Lower leg skin (tissue), 4 donors: ENCODE measurements around the gene ZBTB32. TPM values are rescaled to one million over a fixed set of nuclear protein-coding genes. Genes with fewer than 3 reads are reported as not detected.
A peak's percentile ranks its signal among the peaks of the same experiment; 100 is the strongest.

Source experiments
- DNase-seq, 2 donors: peaks; one replicate each; pipeline ENCODE4 v3.0.0-alpha.2; 2019; ENCODE audit warnings: low spot score in 2 of 2
- H3K4me3 ChIP-seq: fragments of 200-600 bp; sonication (generic); 2 replicates; pipeline ENCODE4 v1.5.1; 2017; ENCODE audit warnings: mild to moderate bottlenecking, low read depth; ENCODE audit not compliant: poor library complexity, severe bottlenecking
- CTCF ChIP-seq, 3 donors: fragments of 450-650 bp; IDR thresholded peaks; one replicate each; pipeline ENCODE4 v1.5.1; 2016; ENCODE audit warnings: antibody characterized with exemption in 3 of 3, mild to moderate bottlenecking in 3 of 3, moderate library complexity in 2 of 3
- POLR2A ChIP-seq, 2 donors: fragments of 450-650 bp; IDR thresholded peaks; one replicate each; pipeline ENCODE4 v1.6.1; 2016 to 2017; ENCODE audit warnings: antibody characterized with exemption in 2 of 2, mild to moderate bottlenecking in 1 of 2, moderate library complexity in 1 of 2
- WGBS, 2 donors: methylation state at CpG; one replicate each; pipeline ENCODE4 v1.1.5; 2018; 5-methylcytosine and 5-hydroxymethylcytosine counted together
- intact Hi-C: fragments of 100-400 bp; cut with DNase I; formaldehyde crosslinking; loops from one replicate; pipeline ENCODE4 v1.15.0; 2023; ENCODE audit warnings: low total_unique reads
- total RNA-seq, 4 donors: library from RNA; depleted of rRNA; stranded (reverse); fragments of >200 nt; gene quantifications; one replicate each; pipeline ENCODE4 v1.1.0, GENCODE V29; 2016

ZBTB32 gene
- total RNA-seq, 4 donors from 2014 or later, result not detected

DNA sequence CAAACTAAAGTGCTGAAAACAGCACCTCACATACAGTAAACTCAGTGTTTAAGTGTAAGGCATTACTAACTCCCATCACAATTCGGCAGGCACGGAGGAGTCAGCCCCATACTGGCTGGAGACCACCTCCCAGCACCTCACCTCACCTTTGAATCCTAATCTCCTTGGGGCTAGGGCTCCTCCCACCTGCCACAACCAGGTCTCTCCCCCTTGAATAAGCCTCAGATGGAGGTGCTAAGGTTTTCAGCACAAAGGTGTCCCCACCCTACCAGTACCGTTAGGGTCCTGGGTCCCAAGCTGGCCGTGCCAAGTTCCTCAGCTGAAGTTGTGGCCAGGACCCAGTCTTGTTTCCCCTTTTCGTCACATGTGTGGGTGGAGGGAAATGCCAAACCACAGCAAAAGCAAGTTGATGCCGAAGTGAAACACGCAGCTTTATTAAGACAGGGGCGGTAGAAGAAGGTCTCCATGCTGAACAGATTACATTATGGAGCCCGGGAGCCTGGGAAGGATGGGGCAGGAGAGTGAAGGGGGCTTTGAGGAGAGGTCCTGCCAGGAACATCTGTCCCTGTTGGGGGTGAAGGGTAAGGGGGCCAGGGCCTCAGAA lies 37.9 kb downstream of the ZBTB32 start, which contains the start of gene IGFLR1:
Gene IGFLR1, minus strand, starts transcription at position 332 of the 604 bp plus-strand sequence. CDS start 1,272 bp downstream, outside the sequence.
- DNase-seq, result peak in 1 of 2 donors; percentile 47
- 73 to 78% methylated on average over 9 of the region's 9 CpGs for WGBS, 2 donors
- TF ChIP-seq POLR2A (IDR thresholded peaks at IDR 0.05), result no peak
- TF ChIP-seq CTCF (IDR thresholded peaks at IDR 0.05), result no peak
- intact Hi-C loops, result no loop called here
- no peak within 1 kb of the TSS for H3K4me3 ChIP-seq

- intact Hi-C loops, result no loop called here
- WGBS, 2 donors, result 86 to 87% methylated on average over 19 of the region's 19 CpGs
- H3K4me3 ChIP-seq, result no peak overlapping the region
- TF ChIP-seq CTCF (IDR thresholded peaks at IDR 0.05) (no peak), POLR2A (IDR thresholded peaks at IDR 0.05) (no peak)
- DNase-seq, result no peak
Observed at GRCh38 chr19:35743640-35744429, 39.5 kb downstream of the ZBTB32 start.

DNA sequence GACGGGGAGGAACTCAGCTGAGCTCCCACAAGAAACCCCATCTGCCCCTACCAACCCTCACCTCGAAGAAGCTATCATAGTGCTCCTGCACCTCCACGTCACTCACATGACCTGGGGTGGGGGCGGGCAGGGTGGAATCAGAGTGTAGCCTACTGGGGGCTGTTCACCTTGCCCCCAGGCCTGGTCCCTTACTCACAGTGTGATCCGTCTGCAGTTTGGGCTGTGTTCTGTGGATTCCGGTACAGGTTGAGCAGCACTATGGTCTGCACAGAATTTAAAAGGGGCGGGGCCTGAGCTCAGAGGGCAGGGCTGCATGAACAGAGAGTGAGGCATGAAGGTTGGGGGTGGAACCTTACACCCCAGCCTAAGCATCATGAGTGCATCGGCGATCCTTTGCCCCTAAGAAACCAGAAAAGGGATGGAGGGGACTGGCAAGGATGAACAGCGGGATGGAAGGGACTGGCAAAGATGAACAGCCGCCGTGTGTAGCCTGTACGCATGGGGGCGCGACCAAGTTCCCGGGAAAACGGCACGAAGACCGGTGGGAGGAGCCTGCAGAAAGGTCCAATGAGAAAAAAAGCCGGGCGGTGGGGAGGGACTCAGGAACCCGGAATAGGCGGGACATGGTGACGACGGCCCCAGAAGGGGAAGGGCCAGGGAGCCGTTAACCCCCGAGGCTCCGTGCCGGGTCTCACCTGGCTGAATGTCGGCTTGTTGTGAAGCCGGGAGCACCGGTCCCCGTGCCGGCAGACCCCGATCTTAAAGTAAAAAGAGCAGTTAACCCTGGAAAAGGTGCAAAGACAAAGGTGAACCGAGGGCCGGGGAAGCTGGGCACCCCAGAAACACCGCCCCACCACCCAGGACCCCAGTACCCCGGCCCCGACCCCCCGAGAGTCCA lies 40.3 kb downstream of the ZBTB32 start:
- 7 to 9% methylated on average over 39 to 41 of the region's 41 CpGs for WGBS, 2 donors
- peak overlapping the region; percentile 86 for H3K4me3 ChIP-seq
- intact Hi-C loops, result no loop called here
- peak; percentile 96 to 99 for DNase-seq
- TF ChIP-seq CTCF (IDR thresholded peaks at IDR 0.05), result no peak
- no peak for TF ChIP-seq POLR2A (IDR thresholded peaks at IDR 0.05)

DNA sequence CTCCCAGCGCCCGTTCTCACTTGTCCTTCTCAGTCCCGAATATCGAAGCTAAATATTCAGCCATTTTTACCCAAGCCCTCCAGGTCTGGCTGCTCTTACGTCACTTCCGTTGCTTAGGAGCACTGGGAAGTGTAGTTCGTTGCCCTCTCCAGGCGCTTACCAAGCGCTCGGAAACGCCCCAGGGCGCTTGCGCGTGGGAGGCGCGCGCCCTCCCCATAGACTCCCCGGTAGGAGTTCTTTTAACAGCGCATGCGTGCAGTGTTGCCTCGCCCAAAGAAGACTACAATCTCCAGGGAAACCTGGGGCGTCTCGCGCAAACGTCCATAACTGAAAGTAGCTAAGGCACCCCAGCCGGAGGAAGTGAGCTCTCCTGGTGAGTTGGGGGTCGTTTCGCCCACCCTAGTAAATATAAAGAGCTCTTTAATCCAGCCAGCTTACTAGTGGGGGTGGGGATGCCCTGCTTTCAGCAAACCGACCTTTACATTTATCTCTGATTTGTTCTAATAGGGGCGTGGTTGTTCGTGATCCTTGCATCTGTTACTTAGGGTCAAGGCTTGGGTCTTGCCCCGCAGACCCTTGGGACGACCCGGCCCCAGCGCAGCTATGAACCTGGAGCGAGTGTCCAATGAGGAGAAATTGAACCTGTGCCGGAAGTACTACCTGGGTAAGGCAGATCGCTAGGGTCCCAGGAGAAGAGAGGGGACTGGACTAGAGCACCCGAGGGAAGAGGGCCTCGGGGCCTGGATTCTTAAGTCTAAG lies 41.1 kb downstream of the ZBTB32 start, which contains the start of the genes PSENEN and U2AF1L4:
Gene PSENEN, plus strand, starts transcription at position 324 of the 759 bp plus-strand sequence. Its CDS starts 280 bp downstream, at position 604.
Gene U2AF1L4, minus strand, starts transcription at position 91 of the 759 bp plus-strand sequence. Its CDS starts 27 bp downstream, at position 64.
- TF ChIP-seq CTCF (IDR thresholded peaks at IDR 0.05) (no peak), POLR2A (IDR thresholded peaks at IDR 0.05) (no peak)
- intact Hi-C loops, result no loop called here
- 0% methylated on average over 39 to 40 of the region's 40 CpGs for WGBS, 2 donors
- peak; percentile 98 to 99 for DNase-seq
- peak within 1 kb of the TSS; percentile 86 for H3K4me3 ChIP-seq

GRCh38 chr19:35746087-35746462 lies 41.7 kb downstream of the ZBTB32 start:
- WGBS, 2 donors, result 0 to 7% methylated on average over 4 of the region's 4 CpGs
- peak overlapping the region; percentile 37 for H3K4me3 ChIP-seq
- TF ChIP-seq POLR2A (IDR thresholded peaks at IDR 0.05), result no peak
- TF ChIP-seq CTCF (IDR thresholded peaks at IDR 0.05), result no peak
- DNase-seq, result no peak
- intact Hi-C loops, result no loop called here
